22Rv1 (cell line): Measurements from ENCODE around the gene LRRC8A.
A peak's percentile ranks its signal among the peaks of the same experiment; 100 is the strongest.
"Not testable (repeated sequence)": the region's sequence is repeated elsewhere in the genome, so short reads cannot be mapped to it uniquely, and the experiment has no call there.

ENCODE experiments used
- H3K27ac ChIP-seq: fragments of 450-650 bp; 2 replicates; pipeline ENCODE4 v1.5.1; 2017
- CTCF ChIP-seq: fragments of 450-650 bp; IDR thresholded peaks from 2 replicates; pipeline ENCODE4 v1.5.1; 2017; ENCODE audit warnings: mild to moderate bottlenecking
- ZFX ChIP-seq: fragments of 450-650 bp; IDR thresholded peaks from 2 replicates; pipeline ENCODE4 v1.6.1; 2017; ENCODE audit warnings: antibody characterized with exemption, borderline replicate concordance

Gene LRRC8A

GRCh38 chr9:128943832-128944620 lies 62.1 kb downstream of the LRRC8A start:
- TF ChIP-seq ZFX (no peak), CTCF (no peak)
- H3K27ac ChIP-seq = peak overlapping the region; percentile 20; the same call in 1 of the 2 replicates

GRCh38 chr9:128944966-128945365 lies 63.0 kb downstream of the LRRC8A start:
- 0 out of 2 replicates have a peak overlapping the region, but pooled peaks have one; percentile 20 for H3K27ac ChIP-seq

- TF ChIP-seq ZFX (no peak), CTCF (no peak)
- H3K27ac ChIP-seq = peak overlapping the region; percentile 81; the same call in 1 of the 2 replicates
These were observed 64.0 kb downstream of the LRRC8A start for GRCh38 chr9:128945798-128946501.

- H3K27ac ChIP-seq = peak overlapping the region; percentile 81
- TF ChIP-seq CTCF = no peak
- no peak for TF ChIP-seq ZFX
These were observed 64.8 kb downstream of the LRRC8A start for GRCh38 chr9:128946571-128947276.

- peak overlapping the region; percentile 81 for H3K27ac ChIP-seq
These were observed 65.3 kb downstream of the LRRC8A start for GRCh38 chr9:128947277-128947526.

GRCh38 chr9:128947527-128948301 lies 65.8 kb downstream of the LRRC8A start, which contains the start of the genes DOLK and NUP188:
DOLK (minus strand) TSS chr9:128947603; CDS start chr9:128947303, 300 bp downstream.
NUP188 (plus strand) TSS chr9:128947699; CDS start chr9:128947720, 21 bp downstream.
- TF ChIP-seq CTCF (no peak), ZFX (no peak)
- H3K27ac ChIP-seq = peak within 1 kb of the TSS; percentile 81

More at GRCh38 chr9:128947277-128947526, 65.3 kb downstream of the LRRC8A start:
- TF ChIP-seq CTCF (no peak), ZFX (no peak)

- H3K27ac ChIP-seq = not testable (repeated sequence)
These were observed 79.5 kb downstream of the LRRC8A start for GRCh38 chr9:128961403-128961802.
